Measurements from ENCODE around the gene SLC9A1. TPM values are rescaled to one million over a fixed set of nuclear protein-coding genes. Genes with fewer than 3 reads are reported as not detected.

Gene SLC9A1
- total RNA-seq, 6 experiments from 2014 or later: 1.7 to 4.3 (median 3.0) TPM

- intact Hi-C loops (cut with DNase I): no loop called here
- no peak overlapping the region for H3K27ac ChIP-seq
- no peaks in the 10 kb centered on the region for H3K9me3 ChIP-seq
- no peaks in the 10 kb centered on the region for H3K36me3 ChIP-seq
- TF ChIP-seq CTCF (IDR thresholded peaks at IDR 0.05) (no peak), POLR2A (IDR thresholded peaks at IDR 0.05) (no peak)
- no peak overlapping the region for H3K4me3 ChIP-seq
- no peaks in the 10 kb centered on the region for H3K27me3 ChIP-seq
- peaks cover 0 to 10% (median 4%) of the 10 kb centered on the region in 4 donors for H3K4me1 ChIP-seq
- no peak for DNase-seq
- WGBS (ENCODE audit: insufficient coverage, low coverage, low lambda C conversion rate, missing lambda C conversion rate): 60% methylated on average over 1 of the region's 1 CpG
- ATAC-seq: no peak
Measured at GRCh38 chr1:27120854-27121253, 34.1 kb downstream of the SLC9A1 start.

GRCh38 chr1:27118440-27118689, 36.6 kb downstream of the SLC9A1 start:
- H3K27me3 ChIP-seq: no peaks in the 10 kb centered on the region
- no peak overlapping the region for H3K4me3 ChIP-seq
- DNase-seq: no peak
- ATAC-seq: no peak
- no peaks in the 10 kb centered on the region for H3K36me3 ChIP-seq
- peak overlapping the region in 1 of 3 donors; percentile 40 for H3K27ac ChIP-seq
- peaks cover 0 to 18% (median 5%) of the 10 kb centered on the region in 4 donors for H3K4me1 ChIP-seq
- no peaks in the 10 kb centered on the region for H3K9me3 ChIP-seq
- intact Hi-C loops (cut with DNase I): no loop called here
- TF ChIP-seq POLR2A (IDR thresholded peaks at IDR 0.05) (no peak), CTCF (IDR thresholded peaks at IDR 0.05) (no peak)
- no CpG with 5 or more reads among the region's 4 CpGs for WGBS (ENCODE audit: insufficient coverage, low coverage, low lambda C conversion rate, missing lambda C conversion rate)

GRCh38 chr1:27117733-27118439, 37.0 kb downstream of the SLC9A1 start:
- no peak for ATAC-seq
- Histone ChIP-seq H3K27me3 (no peaks in the 10 kb centered on the region), H3K27ac (peak overlapping the region in 1 of 3 donors; percentile 40), H3K4me1 (peaks cover 0 to 18% (median 5%) of the 10 kb centered on the region in 4 donors), H3K36me3 (no peaks in the 10 kb centered on the region), H3K9me3 (no peaks in the 10 kb centered on the region), H3K4me3 (no peak overlapping the region)
- TF ChIP-seq CTCF (IDR thresholded peaks at IDR 0.05) (no peak), POLR2A (IDR thresholded peaks at IDR 0.05) (no peak)
- no peak for DNase-seq
- WGBS (ENCODE audit: insufficient coverage, low coverage, low lambda C conversion rate, missing lambda C conversion rate): 80% methylated on average over 4 of the region's 12 CpGs
- intact Hi-C loops (cut with DNase I): no loop called here

GRCh38 chr1:27116697-27117096, 38.2 kb downstream of the SLC9A1 start:
- peaks cover 3 to 25% (median 5%) of the 10 kb centered on the region in 4 donors for H3K4me1 ChIP-seq
- H3K36me3 ChIP-seq: no peaks in the 10 kb centered on the region
- no peak overlapping the region for H3K27ac ChIP-seq
- DNase-seq (no peak), ATAC-seq (peak in 3 of 4 donors; percentile 40 to 55 (median 51))
- intact Hi-C loops (cut with DNase I): no loop called here
- no peaks in the 10 kb centered on the region for H3K27me3 ChIP-seq
- TF ChIP-seq POLR2A (IDR thresholded peaks at IDR 0.05) (no peak), CTCF (IDR thresholded peaks at IDR 0.05) (no peak)
- no peaks in the 10 kb centered on the region for H3K9me3 ChIP-seq
- H3K4me3 ChIP-seq: no peak overlapping the region

- peak overlapping the region in 1 of 3 donors; percentile 55 for H3K27ac ChIP-seq
- no peaks in the 10 kb centered on the region for H3K27me3 ChIP-seq
- intact Hi-C loops (cut with DNase I): no loop called here
- no peak for ATAC-seq
- H3K9me3 ChIP-seq: no peaks in the 10 kb centered on the region
- DNase-seq: no peak
- no peaks in the 10 kb centered on the region for H3K36me3 ChIP-seq
- peaks cover 4 to 29% (median 7%) of the 10 kb centered on the region in 4 donors for H3K4me1 ChIP-seq
- 60% methylated on average over 1 of the region's 3 CpGs for WGBS (ENCODE audit: insufficient coverage, low coverage, low lambda C conversion rate, missing lambda C conversion rate)
- TF ChIP-seq POLR2A (IDR thresholded peaks at IDR 0.05): no peak
- no peak for TF ChIP-seq CTCF (IDR thresholded peaks at IDR 0.05)
- no peak overlapping the region for H3K4me3 ChIP-seq
Measured at GRCh38 chr1:27116232-27116631, 38.7 kb downstream of the SLC9A1 start.

All from right lobe of liver (tissue), 6 donors.